Esophagus squamous epithelium (tissue), 4 donors: Measurements from ENCODE around the gene PPP1R36.

Experiments
- POLR2A ChIP-seq, 4 donors: fragments of 450-650 bp; IDR thresholded peaks; one replicate each; pipeline ENCODE4 v1.6.1; 2017; ENCODE audit warnings: antibody characterized with exemption in 4 of 4, mild to moderate bottlenecking in 4 of 4, moderate library complexity in 3 of 4
- TF ChIP-seq, protein P1 (sequence below), 6 experiments: fragments of 450-650 bp in 4 of 6; fragments of 200-600 bp in 2 of 6; sonication (generic) in 2 of 6; IDR thresholded peaks; one replicate each; pipeline ENCODE4 v1.5.1; 2016 to 2019; ENCODE audit warnings: antibody characterized with exemption in 6 of 6, mild to moderate bottlenecking in 4 of 6, moderate library complexity in 4 of 6

DNA sequence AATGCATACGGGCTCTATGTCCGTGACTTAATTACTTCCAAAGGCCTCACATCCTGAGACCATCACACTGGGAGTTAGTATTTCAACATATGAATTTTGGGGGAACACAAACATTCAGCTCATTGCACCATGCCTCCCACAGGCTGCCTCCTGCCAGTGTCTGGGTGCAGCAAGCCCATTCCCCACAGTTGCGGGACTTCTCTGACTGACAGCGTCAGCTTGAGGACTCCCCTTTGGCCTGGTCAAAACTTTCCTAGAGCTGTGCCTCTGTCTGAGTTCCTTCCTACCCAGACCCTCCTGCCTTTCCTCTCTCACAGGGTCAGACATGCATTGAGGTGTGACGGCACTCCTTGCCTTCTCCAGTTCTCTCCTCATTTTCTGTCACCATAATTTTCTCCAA is 27.4 kb downstream of the PPP1R36 start:
- no peak for TF ChIP-seq POLR2A (IDR thresholded peaks at IDR 0.05)
- TF ChIP-seq, protein P1, sequence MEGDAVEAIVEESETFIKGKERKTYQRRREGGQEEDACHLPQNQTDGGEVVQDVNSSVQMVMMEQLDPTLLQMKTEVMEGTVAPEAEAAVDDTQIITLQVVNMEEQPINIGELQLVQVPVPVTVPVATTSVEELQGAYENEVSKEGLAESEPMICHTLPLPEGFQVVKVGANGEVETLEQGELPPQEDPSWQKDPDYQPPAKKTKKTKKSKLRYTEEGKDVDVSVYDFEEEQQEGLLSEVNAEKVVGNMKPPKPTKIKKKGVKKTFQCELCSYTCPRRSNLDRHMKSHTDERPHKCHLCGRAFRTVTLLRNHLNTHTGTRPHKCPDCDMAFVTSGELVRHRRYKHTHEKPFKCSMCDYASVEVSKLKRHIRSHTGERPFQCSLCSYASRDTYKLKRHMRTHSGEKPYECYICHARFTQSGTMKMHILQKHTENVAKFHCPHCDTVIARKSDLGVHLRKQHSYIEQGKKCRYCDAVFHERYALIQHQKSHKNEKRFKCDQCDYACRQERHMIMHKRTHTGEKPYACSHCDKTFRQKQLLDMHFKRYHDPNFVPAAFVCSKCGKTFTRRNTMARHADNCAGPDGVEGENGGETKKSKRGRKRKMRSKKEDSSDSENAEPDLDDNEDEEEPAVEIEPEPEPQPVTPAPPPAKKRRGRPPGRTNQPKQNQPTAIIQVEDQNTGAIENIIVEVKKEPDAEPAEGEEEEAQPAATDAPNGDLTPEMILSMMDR (IDR thresholded peaks at IDR 0.05): no peak
